Natural killer cell (primary cell): ENCODE data around the gene CAPN15. TPM values are rescaled to one million over a fixed set of nuclear protein-coding genes. Genes with fewer than 3 reads are reported as not detected.
A peak's percentile ranks its signal among the peaks of the same experiment; 100 is the strongest.

ENCODE experiments used
- ATAC-seq, 3 donors: fragments of 150-1000 bp in 2 of 3; fragments of 200-7000 bp in 1 of 3; cut with Tn5 transposase; 1 replicate in 1 of 3; 2 replicates in 2 of 3; pipeline ENCODE4 v1.10.0; 2021; ENCODE audit warnings: mild to moderate bottlenecking in 2 of 3, moderate library complexity in 2 of 3
- DNase-seq, 2 donors: peaks; one replicate each; pipeline versions ENCODE4 v3.0.0 to v3.0.0-alpha.2; 2013 to 2021; ENCODE audit warnings: mixed read lengths in 1 of 2
- H3K27ac ChIP-seq: one replicate; pipeline ENCODE4 v1.5.1; 2013; ENCODE audit warnings: mild to moderate bottlenecking, low read length
- H3K27me3 ChIP-seq: one replicate; pipeline ENCODE4 v1.6.1; 2013; ENCODE audit warnings: low read length; ENCODE audit not compliant: control insufficient read depth, insufficient read depth
- H3K36me3 ChIP-seq: one replicate; pipeline ENCODE4 v1.6.1; 2013; ENCODE audit warnings: low read length; ENCODE audit not compliant: control insufficient read depth, insufficient read depth
- H3K4me1 ChIP-seq: one replicate; pipeline ENCODE4 v1.6.1; 2013; ENCODE audit warnings: low read length; ENCODE audit not compliant: control insufficient read depth, insufficient read depth
- H3K4me3 ChIP-seq: one replicate; pipeline ENCODE4 v1.5.1; 2013; ENCODE audit warnings: low read length
- H3K9me3 ChIP-seq: one replicate; pipeline ENCODE4 v1.6.1; 2013; ENCODE audit warnings: low read length; ENCODE audit not compliant: control insufficient read depth, insufficient read depth
- H3K27ac Mint-ChIP-seq, 2 donors: one replicate each; pipeline ENCODE4 v1.8.0; 2022; ENCODE audit warnings: mild to moderate bottlenecking in 2 of 2, mixed read lengths in 2 of 2, moderate library complexity in 1 of 2
- H3K27me3 Mint-ChIP-seq, 2 donors: one replicate each; pipeline ENCODE4 v1.8.0; 2022; ENCODE audit warnings: low read depth in 2 of 2, mixed read lengths in 2 of 2
- H3K36me3 Mint-ChIP-seq: one replicate; pipeline ENCODE4 v1.8.0; 2022; ENCODE audit warnings: mixed read lengths
- H3K4me1 Mint-ChIP-seq, 2 donors: one replicate each; pipeline ENCODE4 v1.8.0; 2022; ENCODE audit warnings: mixed read lengths in 2 of 2
- H3K4me3 Mint-ChIP-seq: one replicate; pipeline ENCODE4 v1.8.0; 2022; ENCODE audit warnings: mild to moderate bottlenecking, moderate library complexity, mixed read lengths
- H3K9me3 Mint-ChIP-seq, 2 donors: one replicate each; pipeline ENCODE4 v1.8.0; 2022; ENCODE audit warnings: mixed read lengths in 2 of 2
- WGBS: methylation state at CpG from one replicate; pipeline ENCODE4 v1.1.7; 2013; ENCODE audit warnings: missing lambda C conversion rate; ENCODE audit not compliant: insufficient coverage; 5-methylcytosine and 5-hydroxymethylcytosine counted together
- intact Hi-C: fragments of 100-400 bp; cut with micrococcal nuclease; formaldehyde crosslinking; loops from one replicate; pipeline ENCODE4 v1.14.2; 2022
- total RNA-seq, 4 donors: library from RNA; stranded (reverse); fragments of 120-200 nt in 1 of 4; gene quantifications; one replicate each; pipeline versions ENCODE4 v1.2.3 to v1.2.4, GENCODE V29; 2013 to 2022
- TF ChIP-seq, protein P1 (sequence below): fragments of 200-600 bp; IDR thresholded peaks from one replicate; pipeline ENCODE4 v1.8.0; 2022; ENCODE audit warnings: antibody characterized with exemption

The CAPN15 gene
- total RNA-seq, 3 donors from 2014 or later (not counting 1 experiment from before 2014, with no cell fraction given) = 151 to 275 (median 186) TPM

DNA sequence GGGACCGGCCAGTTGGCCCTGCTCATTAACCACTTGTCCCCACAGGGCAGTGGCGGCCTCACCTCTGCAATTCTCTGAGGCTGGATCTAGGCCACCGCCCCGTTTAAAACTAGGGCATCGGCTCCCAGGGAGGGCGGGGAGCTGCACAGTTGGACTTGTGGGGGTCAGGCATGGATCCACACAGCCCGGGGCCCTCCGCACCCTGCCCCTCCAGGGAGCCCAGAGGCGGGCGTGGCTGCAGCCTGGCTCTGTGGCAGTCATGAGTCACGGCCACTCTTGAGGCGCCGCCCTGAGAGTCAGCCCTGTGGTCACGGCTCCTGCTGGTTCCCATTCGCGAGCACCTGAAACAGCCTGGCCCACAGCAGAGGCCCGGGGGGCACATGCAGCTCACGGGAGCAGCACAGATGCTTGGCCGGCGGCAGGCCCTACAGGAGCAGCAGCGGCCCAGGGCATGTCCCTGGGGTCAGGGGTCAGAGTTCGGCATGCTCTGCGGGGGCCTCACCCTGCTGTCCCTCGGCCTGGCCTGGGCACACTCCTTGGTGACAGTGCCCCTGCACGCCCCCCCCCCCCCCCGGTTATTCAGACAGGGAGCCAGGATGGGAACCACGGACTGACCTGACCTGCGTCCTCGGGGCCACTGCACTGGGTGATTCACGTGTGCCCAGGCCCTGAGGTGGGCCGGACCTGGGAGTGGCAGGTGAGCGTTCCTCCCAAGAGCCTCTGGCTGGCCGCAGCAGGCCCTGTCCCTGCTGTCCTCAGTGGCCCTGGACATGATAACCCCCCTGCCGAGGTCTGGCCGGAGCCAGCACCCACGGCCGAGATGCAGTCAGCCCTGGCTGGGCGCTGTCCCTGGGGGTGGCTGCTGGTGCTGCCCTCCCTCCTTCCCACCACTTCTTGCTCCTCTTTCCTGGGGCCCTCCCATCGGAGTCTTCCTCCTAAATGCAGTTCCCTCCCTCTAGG, 8.2 kb downstream of the CAPN15 start:
- H3K4me3 ChIP-seq = no peak overlapping the region
- Mint-ChIP-seq H3K36me3 (no peaks in the 10 kb centered on the region), H3K27ac (no peak overlapping the region), H3K4me3 (no peak overlapping the region), H3K9me3 (no peaks in the 10 kb centered on the region), H3K27me3 (no peaks in the 10 kb centered on the region), H3K4me1 (peaks cover 5 to 18% of the 10 kb centered on the region in 2 donors)
- H3K27me3 ChIP-seq = no peaks in the 10 kb centered on the region
- ATAC-seq = peak in 2 of 3 donors; percentile 35 to 56
- intact Hi-C loops = no loop called here
- H3K27ac ChIP-seq = no peak overlapping the region
- WGBS = 84% methylated on average over 39 of the region's 39 CpGs
- peaks cover 15% of the 10 kb centered on the region for H3K36me3 ChIP-seq
- no peaks in the 10 kb centered on the region for H3K9me3 ChIP-seq
- peaks cover 51% of the 10 kb centered on the region for H3K4me1 ChIP-seq
- TF ChIP-seq, protein P1, sequence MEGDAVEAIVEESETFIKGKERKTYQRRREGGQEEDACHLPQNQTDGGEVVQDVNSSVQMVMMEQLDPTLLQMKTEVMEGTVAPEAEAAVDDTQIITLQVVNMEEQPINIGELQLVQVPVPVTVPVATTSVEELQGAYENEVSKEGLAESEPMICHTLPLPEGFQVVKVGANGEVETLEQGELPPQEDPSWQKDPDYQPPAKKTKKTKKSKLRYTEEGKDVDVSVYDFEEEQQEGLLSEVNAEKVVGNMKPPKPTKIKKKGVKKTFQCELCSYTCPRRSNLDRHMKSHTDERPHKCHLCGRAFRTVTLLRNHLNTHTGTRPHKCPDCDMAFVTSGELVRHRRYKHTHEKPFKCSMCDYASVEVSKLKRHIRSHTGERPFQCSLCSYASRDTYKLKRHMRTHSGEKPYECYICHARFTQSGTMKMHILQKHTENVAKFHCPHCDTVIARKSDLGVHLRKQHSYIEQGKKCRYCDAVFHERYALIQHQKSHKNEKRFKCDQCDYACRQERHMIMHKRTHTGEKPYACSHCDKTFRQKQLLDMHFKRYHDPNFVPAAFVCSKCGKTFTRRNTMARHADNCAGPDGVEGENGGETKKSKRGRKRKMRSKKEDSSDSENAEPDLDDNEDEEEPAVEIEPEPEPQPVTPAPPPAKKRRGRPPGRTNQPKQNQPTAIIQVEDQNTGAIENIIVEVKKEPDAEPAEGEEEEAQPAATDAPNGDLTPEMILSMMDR = no peak
- no peak for DNase-seq

DNA sequence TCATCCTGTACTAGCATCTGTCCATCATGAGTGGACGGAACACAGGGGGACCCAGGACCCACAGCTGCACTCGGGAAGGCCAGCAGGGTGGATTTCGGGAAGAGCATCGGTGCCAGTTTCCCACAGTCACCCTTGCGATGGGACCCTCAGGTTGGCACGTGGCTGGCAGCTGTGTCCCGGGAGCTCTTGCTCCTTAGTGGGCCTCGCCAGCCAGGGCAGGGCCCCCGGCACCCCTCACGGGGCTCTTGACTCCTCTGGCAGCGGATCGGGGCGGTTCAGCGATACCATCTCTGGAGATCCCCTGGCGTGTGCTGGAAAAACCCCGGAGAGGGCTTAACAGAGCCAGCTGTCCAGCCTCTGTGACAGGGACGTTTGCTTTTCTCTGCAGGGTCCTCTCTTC, 9.2 kb downstream of the CAPN15 start:
- peaks cover 5 to 24% of the 10 kb centered on the region in 2 donors for H3K4me1 Mint-ChIP-seq
- Histone ChIP-seq H3K9me3 (no peaks in the 10 kb centered on the region), H3K4me1 (peaks cover 40% of the 10 kb centered on the region), H3K36me3 (peaks cover 15% of the 10 kb centered on the region), H3K27me3 (no peaks in the 10 kb centered on the region), H3K4me3 (no peak overlapping the region), H3K27ac (no peak overlapping the region)
- TF ChIP-seq, protein P1 = no peak
- ATAC-seq = no peak
- no peak overlapping the region for H3K4me3 Mint-ChIP-seq
- intact Hi-C loops = no loop called here
- no peaks in the 10 kb centered on the region for H3K9me3 Mint-ChIP-seq
- H3K27me3 Mint-ChIP-seq = no peaks in the 10 kb centered on the region
- DNase-seq = no peak
- no peak overlapping the region for H3K27ac Mint-ChIP-seq
- H3K36me3 Mint-ChIP-seq = no peaks in the 10 kb centered on the region
- WGBS = 97% methylated on average over 17 of the region's 17 CpGs

DNA sequence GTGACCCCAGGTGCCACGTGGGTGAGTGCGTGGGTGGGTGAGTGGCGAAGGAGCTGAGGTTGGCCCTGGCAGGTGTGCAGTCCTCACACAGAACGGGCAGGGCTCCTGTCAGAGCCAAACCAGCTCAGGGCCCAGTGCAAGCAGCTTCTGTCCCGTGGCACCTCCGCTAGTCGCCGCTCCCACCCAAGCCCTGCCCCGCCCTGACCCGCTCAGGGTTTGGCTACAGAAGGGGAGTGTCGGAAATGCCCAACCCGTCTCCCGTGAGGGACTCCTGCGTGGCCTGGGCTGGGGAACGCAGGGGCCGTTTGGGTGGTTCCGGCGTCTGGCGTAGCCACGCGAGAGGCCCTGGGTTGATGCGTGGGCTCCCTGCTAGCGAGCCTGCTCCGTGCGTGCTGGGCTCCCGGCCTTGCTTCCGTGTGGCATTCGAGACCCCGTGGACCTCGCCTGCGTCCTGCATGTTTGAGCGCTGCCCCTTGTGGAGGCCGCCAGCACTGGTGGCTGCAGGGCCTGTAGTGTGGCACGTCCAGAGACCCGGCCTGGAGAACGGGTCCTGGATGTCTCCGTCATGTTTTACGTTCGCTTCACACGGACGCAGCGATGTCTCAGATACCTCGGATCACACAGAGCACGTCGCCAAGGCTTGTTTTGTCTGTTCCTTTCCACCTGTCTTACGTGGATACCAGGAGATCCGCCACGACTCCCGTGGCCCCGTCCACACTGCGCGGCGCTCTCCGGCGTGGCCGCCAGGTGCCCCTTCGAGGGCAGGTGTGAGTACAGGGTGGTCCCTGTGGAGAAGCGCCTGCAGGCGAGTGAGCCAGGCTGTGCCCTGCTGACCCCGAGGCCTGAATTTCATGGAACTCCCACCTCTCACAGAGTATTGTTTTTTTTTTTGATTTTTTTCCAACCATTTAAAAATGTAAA, 10.2 kb downstream of the CAPN15 start:
- intact Hi-C loops = no loop called here
- DNase-seq = no peak
- TF ChIP-seq, protein P1 = no peak
- no peak overlapping the region for H3K4me3 ChIP-seq
- no peaks in the 10 kb centered on the region for H3K9me3 Mint-ChIP-seq
- H3K4me1 ChIP-seq = peaks cover 33% of the 10 kb centered on the region
- peaks cover 10 to 29% of the 10 kb centered on the region in 2 donors for H3K4me1 Mint-ChIP-seq
- H3K4me3 Mint-ChIP-seq = no peak overlapping the region
- H3K27me3 Mint-ChIP-seq = no peaks in the 10 kb centered on the region
- no peak for ATAC-seq
- 95% methylated on average over 59 of the region's 60 CpGs for WGBS
- no peak overlapping the region for H3K27ac Mint-ChIP-seq
- H3K27ac ChIP-seq = no peak overlapping the region
- H3K9me3 ChIP-seq = no peaks in the 10 kb centered on the region
- no peaks in the 10 kb centered on the region for H3K36me3 Mint-ChIP-seq
- H3K36me3 ChIP-seq = peaks cover 15% of the 10 kb centered on the region
- no peaks in the 10 kb centered on the region for H3K27me3 ChIP-seq
